Muscle layer of colon (tissue), 2 donors: ENCODE data around the gene TCF7L2.

Experiments used
- H3K27ac ChIP-seq: one replicate; pipeline ENCODE4 v1.7.0; 2013; ENCODE audit warnings: low read depth, mild to moderate bottlenecking, low read length, moderate library complexity
- H3K27me3 ChIP-seq, 2 donors: one replicate each; pipeline ENCODE4 v1.7.0; 2013; ENCODE audit warnings: low read length in 2 of 2, mild to moderate bottlenecking in 2 of 2; ENCODE audit not compliant: insufficient read depth in 2 of 2, control insufficient read depth in 1 of 2
- H3K36me3 ChIP-seq: one replicate; pipeline ENCODE4 v1.7.0; 2013; ENCODE audit warnings: mild to moderate bottlenecking, low read length; ENCODE audit not compliant: insufficient read depth
- H3K4me1 ChIP-seq: one replicate; pipeline ENCODE4 v1.7.0; 2013; ENCODE audit warnings: mild to moderate bottlenecking, low read length; ENCODE audit not compliant: insufficient read depth
- H3K4me3 ChIP-seq, 2 donors: one replicate each; pipeline ENCODE4 v1.7.0; 2013; ENCODE audit warnings: low read length in 2 of 2, low read depth in 1 of 2, mild to moderate bottlenecking in 1 of 2, moderate library complexity in 1 of 2
- H3K9ac ChIP-seq: one replicate; pipeline ENCODE4 v1.7.0; 2013; ENCODE audit warnings: low read length
- H3K9me3 ChIP-seq: one replicate; pipeline ENCODE4 v1.7.0; 2013; ENCODE audit warnings: mild to moderate bottlenecking, low read length
- donor health status: abdominal sarcoma.
- donor health status: Adenocarcinoma of cecum.

Gene TCF7L2

GRCh38 chr10:113126229-113127201 is 176.5 kb downstream of the TCF7L2 start:
- no peaks in the 10 kb centered on the region for H3K36me3 ChIP-seq
- no peak overlapping the region for H3K9ac ChIP-seq
- no peak overlapping the region for H3K27ac ChIP-seq
- no peaks in the 10 kb centered on the region for H3K27me3 ChIP-seq
- peak overlapping the region; percentile 7 to 31 for H3K4me3 ChIP-seq
- peaks cover 22% of the 10 kb centered on the region for H3K4me1 ChIP-seq
- no peaks in the 10 kb centered on the region for H3K9me3 ChIP-seq

DNA sequence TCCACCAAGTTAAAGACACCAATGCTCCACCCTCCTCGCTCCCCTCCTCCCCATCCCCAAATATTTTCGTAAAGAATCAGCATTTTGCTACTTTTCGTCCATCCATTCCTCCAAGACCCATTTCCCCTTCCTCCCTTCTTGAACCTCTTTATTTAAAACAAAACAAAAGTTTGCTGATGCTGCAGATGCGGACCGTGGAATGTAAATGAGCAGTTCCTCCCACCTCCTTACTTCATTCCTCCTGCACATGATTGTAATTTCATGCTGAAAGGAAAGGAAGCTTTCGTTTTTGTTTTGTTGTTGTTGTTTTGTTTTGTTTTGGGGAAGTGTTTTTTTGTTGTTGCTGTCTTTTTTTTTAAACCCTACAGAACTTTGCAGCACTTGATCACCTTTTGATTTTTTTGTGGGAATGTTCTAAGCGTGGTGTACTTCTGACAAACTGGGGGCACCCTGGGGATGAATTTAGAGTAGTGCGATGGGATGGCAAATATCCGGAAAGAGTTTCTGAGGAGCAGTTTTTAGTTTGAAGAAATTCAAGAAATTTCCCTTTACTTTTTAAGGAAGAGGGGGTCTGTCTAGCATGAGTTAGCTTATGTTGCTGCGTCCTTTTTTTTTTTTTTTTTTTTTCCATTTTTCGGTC is 177.3 kb downstream of the TCF7L2 start:
- no peak overlapping the region for H3K4me3 ChIP-seq
- H3K27me3 ChIP-seq = no peaks in the 10 kb centered on the region
- H3K4me1 ChIP-seq = peaks cover 30% of the 10 kb centered on the region
- no peak overlapping the region for H3K9ac ChIP-seq
- H3K27ac ChIP-seq = no peak overlapping the region
- H3K36me3 ChIP-seq = no peaks in the 10 kb centered on the region
- H3K9me3 ChIP-seq = no peaks in the 10 kb centered on the region

GRCh38 chr10:113127901-113128283 is 177.8 kb downstream of the TCF7L2 start:
- Histone ChIP-seq H3K27me3 (no peaks in the 10 kb centered on the region), H3K27ac (no peak overlapping the region), H3K9me3 (no peaks in the 10 kb centered on the region), H3K4me1 (peaks cover 34% of the 10 kb centered on the region), H3K4me3 (no peak overlapping the region), H3K9ac (no peak overlapping the region), H3K36me3 (no peaks in the 10 kb centered on the region)

DNA sequence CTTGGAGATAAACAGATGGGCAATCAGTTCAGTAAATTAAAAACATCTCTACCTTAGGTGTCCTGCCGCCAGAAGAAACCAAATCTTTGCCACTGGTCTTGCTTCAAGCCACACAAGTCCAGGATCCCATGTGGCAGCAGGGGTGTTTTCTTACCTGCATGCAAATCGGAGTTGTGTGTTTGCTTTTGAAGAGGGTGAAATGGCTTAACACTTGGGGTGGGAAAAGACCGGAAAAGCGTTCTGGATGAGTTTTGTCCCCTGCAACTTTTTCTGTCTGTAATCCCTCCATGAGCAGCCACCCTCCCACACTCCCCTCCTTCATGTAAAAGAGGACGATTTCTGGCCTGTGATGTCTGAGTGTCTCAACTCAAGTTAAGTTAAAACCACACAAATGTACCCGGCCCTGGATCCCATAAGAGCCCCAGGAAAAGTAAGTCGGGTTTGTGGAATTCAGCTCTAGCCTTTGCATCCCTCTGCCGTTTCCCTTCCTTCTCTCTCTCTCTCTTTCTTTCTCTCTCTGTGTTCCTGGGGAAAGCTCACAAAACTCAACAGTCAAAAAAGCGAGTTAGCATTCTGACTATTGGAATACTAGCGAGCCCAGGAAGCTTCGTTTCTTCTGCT is 178.5 kb downstream of the TCF7L2 start:
- Histone ChIP-seq H3K9ac (no peak overlapping the region), H3K27me3 (no peaks in the 10 kb centered on the region), H3K36me3 (no peaks in the 10 kb centered on the region), H3K9me3 (no peaks in the 10 kb centered on the region), H3K4me3 (no peak overlapping the region), H3K27ac (no peak overlapping the region), H3K4me1 (peaks cover 41% of the 10 kb centered on the region)

DNA sequence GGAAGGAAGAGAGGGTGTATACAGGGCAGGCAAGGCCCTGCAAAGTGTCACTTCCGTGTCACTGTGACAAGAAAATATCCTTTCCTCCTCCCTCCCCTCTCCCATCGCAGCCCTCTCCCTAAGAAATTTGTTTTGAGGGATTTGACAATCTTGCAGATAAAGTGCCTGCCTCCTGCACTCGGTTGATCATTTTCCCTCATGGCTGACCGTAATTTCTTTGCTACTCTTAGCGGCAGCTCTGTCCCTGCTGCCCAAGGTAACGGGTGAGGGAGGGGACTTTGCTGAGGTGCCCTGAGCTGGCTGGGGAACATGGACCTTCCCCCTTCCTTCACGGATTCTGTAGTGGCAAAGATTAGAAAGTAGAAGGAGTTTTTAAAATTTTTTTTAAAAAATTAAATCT is 179.1 kb downstream of the TCF7L2 start:
- Histone ChIP-seq H3K4me1 (peaks cover 46% of the 10 kb centered on the region), H3K27me3 (no peaks in the 10 kb centered on the region), H3K27ac (no peak overlapping the region), H3K36me3 (no peaks in the 10 kb centered on the region), H3K9me3 (no peaks in the 10 kb centered on the region), H3K4me3 (no peak overlapping the region), H3K9ac (no peak overlapping the region)

GRCh38 chr10:113130014-113130641 is 180.1 kb downstream of the TCF7L2 start:
- Histone ChIP-seq H3K9me3 (no peaks in the 10 kb centered on the region), H3K36me3 (no peaks in the 10 kb centered on the region), H3K9ac (no peak overlapping the region), H3K27ac (no peak overlapping the region), H3K4me3 (no peak overlapping the region), H3K4me1 (peaks cover 56% of the 10 kb centered on the region), H3K27me3 (no peaks in the 10 kb centered on the region)

- Histone ChIP-seq H3K9ac (no peak overlapping the region), H3K27ac (no peak overlapping the region)
Observed at GRCh38 chr10:113131613-113132261, 181.7 kb downstream of the TCF7L2 start.

GRCh38 chr10:113132591-113133121 is 182.6 kb downstream of the TCF7L2 start:
- Histone ChIP-seq H3K27ac (peak overlapping the region; percentile 28), H3K4me1 (peaks cover 56% of the 10 kb centered on the region), H3K9me3 (no peaks in the 10 kb centered on the region), H3K9ac (no peak overlapping the region), H3K4me3 (no peak overlapping the region), H3K27me3 (no peaks in the 10 kb centered on the region), H3K36me3 (no peaks in the 10 kb centered on the region)

More at GRCh38 chr10:113131613-113132261, 181.7 kb downstream of the TCF7L2 start:
- Histone ChIP-seq H3K9me3 (no peaks in the 10 kb centered on the region), H3K4me3 (no peak overlapping the region), H3K36me3 (no peaks in the 10 kb centered on the region), H3K4me1 (peaks cover 58% of the 10 kb centered on the region), H3K27me3 (no peaks in the 10 kb centered on the region)

GRCh38 chr10:113133497-113134115 is 183.6 kb downstream of the TCF7L2 start:
- peak overlapping the region; percentile 28 for H3K27ac ChIP-seq
- no peaks in the 10 kb centered on the region for H3K27me3 ChIP-seq
- H3K4me1 ChIP-seq = peaks cover 54% of the 10 kb centered on the region
- H3K9ac ChIP-seq = no peak overlapping the region
- no peaks in the 10 kb centered on the region for H3K9me3 ChIP-seq
- no peaks in the 10 kb centered on the region for H3K36me3 ChIP-seq
- no peak overlapping the region for H3K4me3 ChIP-seq

- no peak overlapping the region for H3K9ac ChIP-seq
- H3K4me1 ChIP-seq = peaks cover 66% of the 10 kb centered on the region
- H3K9me3 ChIP-seq = no peaks in the 10 kb centered on the region
- no peak overlapping the region for H3K27ac ChIP-seq
- no peaks in the 10 kb centered on the region for H3K27me3 ChIP-seq
- no peaks in the 10 kb centered on the region for H3K36me3 ChIP-seq
- H3K4me3 ChIP-seq = no peak overlapping the region
Observed at GRCh38 chr10:113135025-113135424, 185.0 kb downstream of the TCF7L2 start.
